Hepatocyte (in vitro differentiated cells): ENCODE results near the gene SLC38A5.

ENCODE experiments used
- EZH2 ChIP-seq: fragments of 200-600 bp; sonication (generic); IDR thresholded peaks from 2 replicates; pipeline ENCODE4 v1.6.1; 2016; ENCODE audit warnings: antibody characterized with exemption, mild to moderate bottlenecking, borderline replicate concordance
- TF ChIP-seq, protein P1 (sequence below): fragments of 200-600 bp; sonication (generic); IDR thresholded peaks from 2 replicates; pipeline ENCODE4 v1.5.1; 2016; ENCODE audit warnings: antibody characterized with exemption, mild to moderate bottlenecking; ENCODE audit not compliant: poor library complexity

DNA sequence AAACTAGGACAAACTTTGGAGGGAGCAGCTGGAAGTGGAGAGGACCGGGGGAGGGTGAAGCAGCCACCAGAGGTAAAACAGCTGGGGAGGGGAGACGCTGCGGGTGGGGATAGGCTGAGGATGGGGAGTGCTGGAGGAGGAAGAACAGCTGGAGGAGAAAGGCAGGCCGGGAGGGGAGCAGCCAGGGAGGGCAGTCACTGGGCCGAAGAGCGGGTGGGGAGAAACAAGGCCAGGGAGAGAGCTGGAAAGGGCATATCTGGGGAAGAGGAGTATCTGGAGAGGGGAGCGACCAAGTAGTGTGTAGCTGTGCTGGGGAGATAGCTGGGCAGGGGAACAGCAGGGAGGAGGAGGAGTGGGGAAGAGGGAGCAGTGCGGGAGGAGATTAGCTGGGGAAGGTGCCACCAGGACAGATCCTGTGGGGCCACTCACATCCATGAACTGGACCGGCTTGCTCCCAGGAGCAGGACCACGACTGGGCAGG is 2.7 kb downstream of the SLC38A5 start:
- TF ChIP-seq, protein P1, sequence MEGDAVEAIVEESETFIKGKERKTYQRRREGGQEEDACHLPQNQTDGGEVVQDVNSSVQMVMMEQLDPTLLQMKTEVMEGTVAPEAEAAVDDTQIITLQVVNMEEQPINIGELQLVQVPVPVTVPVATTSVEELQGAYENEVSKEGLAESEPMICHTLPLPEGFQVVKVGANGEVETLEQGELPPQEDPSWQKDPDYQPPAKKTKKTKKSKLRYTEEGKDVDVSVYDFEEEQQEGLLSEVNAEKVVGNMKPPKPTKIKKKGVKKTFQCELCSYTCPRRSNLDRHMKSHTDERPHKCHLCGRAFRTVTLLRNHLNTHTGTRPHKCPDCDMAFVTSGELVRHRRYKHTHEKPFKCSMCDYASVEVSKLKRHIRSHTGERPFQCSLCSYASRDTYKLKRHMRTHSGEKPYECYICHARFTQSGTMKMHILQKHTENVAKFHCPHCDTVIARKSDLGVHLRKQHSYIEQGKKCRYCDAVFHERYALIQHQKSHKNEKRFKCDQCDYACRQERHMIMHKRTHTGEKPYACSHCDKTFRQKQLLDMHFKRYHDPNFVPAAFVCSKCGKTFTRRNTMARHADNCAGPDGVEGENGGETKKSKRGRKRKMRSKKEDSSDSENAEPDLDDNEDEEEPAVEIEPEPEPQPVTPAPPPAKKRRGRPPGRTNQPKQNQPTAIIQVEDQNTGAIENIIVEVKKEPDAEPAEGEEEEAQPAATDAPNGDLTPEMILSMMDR = no peak
- TF ChIP-seq EZH2 = no peak
